Stomach (tissue), 9 donors: ENCODE results near the gene BORCS8. TPM values are rescaled to one million over a fixed set of nuclear protein-coding genes. Genes with fewer than 3 reads are reported as not detected.

ENCODE experiments used
- DNase-seq, 2 donors: peaks; one replicate each; pipeline versions ENCODE4 v3.0.0 to v3.0.0-alpha.2; 2013 to 2019
- H3K27ac ChIP-seq, 5 donors: fragments of 200-600 bp in 4 of 5; sonication (generic) in 4 of 5; one replicate each; pipeline ENCODE4 v1.5.1; 2013 to 2019; ENCODE audit warnings: mild to moderate bottlenecking in 1 of 5, moderate library complexity in 1 of 5
- H3K27me3 ChIP-seq, 3 donors: fragments of 200-600 bp; sonication (generic); one replicate each; pipeline ENCODE4 v1.5.1; 2017 to 2019; ENCODE audit warnings: mixed run types in 1 of 3
- H3K36me3 ChIP-seq, 4 donors: fragments of 200-600 bp; sonication (generic); 1 replicate in 3 of 4; 2 replicates in 1 of 4; pipeline ENCODE4 v1.5.1; 2016 to 2019
- H3K4me1 ChIP-seq, 4 donors: fragments of 200-600 bp; sonication (generic); one replicate each; pipeline ENCODE4 v1.5.1; 2016 to 2019
- H3K4me3 ChIP-seq, 4 donors: fragments of 200-600 bp; sonication (generic) in 3 of 4; one replicate each; pipeline ENCODE4 v1.5.1; 2016 to 2019; ENCODE audit warnings: mild to moderate bottlenecking in 1 of 4
- H3K9me3 ChIP-seq, 4 donors: fragments of 200-600 bp; sonication (generic); one replicate each; pipeline ENCODE4 v1.5.1; 2016 to 2019
- EP300 ChIP-seq: sonication (generic); formaldehyde crosslinking; IDR thresholded peaks from one replicate; pipeline ENCODE4 v1.6.1; 2017; ENCODE audit warnings: antibody characterized with exemption
- POLR2A ChIP-seq, 4 donors: fragments of 450-650 bp; IDR thresholded peaks; one replicate each; pipeline ENCODE4 v1.6.1; 2016; ENCODE audit warnings: antibody characterized with exemption in 4 of 4, control low read depth in 2 of 4, mild to moderate bottlenecking in 1 of 4, moderate library complexity in 1 of 4
- POLR2AphosphoS5 ChIP-seq, 3 donors: sonication (generic); formaldehyde crosslinking; IDR thresholded peaks; one replicate each; pipeline ENCODE4 v1.6.1; 2016; ENCODE audit warnings: antibody characterized with exemption in 3 of 3
- WGBS, 5 donors: extraction: QIAGEN DNeasy Blood & Tissue Kit in 3 of 5; methylation state at CpG; one replicate each; pipeline versions ENCODE4 v1.1.5 to v1.1.7; 2013 to 2018; 5-methylcytosine and 5-hydroxymethylcytosine counted together
- intact Hi-C: fragments of 100-400 bp; cut with DNase I; formaldehyde crosslinking; loops from one replicate; pipeline ENCODE4 v1.15.1; 2023; ENCODE audit warnings: low total_unique reads
- polyA plus RNA-seq, 3 donors: library from polyadenylated mRNA; stranded (reverse); fragments of 200-250 nt; gene quantifications; one replicate each; pipeline ENCODE4 v1.2.3, GENCODE V29; 2013
- small RNA-seq, 4 donors: library from RNA; depleted of rRNA; stranded (forward); fragments of <200 nt; gene quantifications; one replicate each; pipeline ENCODE3, GENCODE V24; 2016
- total RNA-seq, 5 donors: library from RNA; depleted of rRNA; stranded (reverse); fragments of >200 nt; gene quantifications; one replicate each; pipeline versions ENCODE4 v1.1.0 to v1.2.3, GENCODE V29; 2014 to 2016
- TF ChIP-seq, protein P1 (sequence below), 7 experiments: fragments of 450-650 bp in 4 of 7; fragments of 200-600 bp in 3 of 7; sonication (generic) in 3 of 7; IDR thresholded peaks; one replicate each; pipeline ENCODE4 v1.5.1; 2016 to 2019; ENCODE audit warnings: antibody characterized with exemption in 7 of 7, control low read depth in 2 of 7, mild to moderate bottlenecking in 1 of 7
- donor health status: healthy with polysubstance abuse.
- donor health status: Bipolar disorder and iron deficiency.
- donor health status: healthy.

The BORCS8 gene
- total and polyA plus RNA-seq, 8 donors: 8.3 to 96.9 (median 28.1) TPM

DNA sequence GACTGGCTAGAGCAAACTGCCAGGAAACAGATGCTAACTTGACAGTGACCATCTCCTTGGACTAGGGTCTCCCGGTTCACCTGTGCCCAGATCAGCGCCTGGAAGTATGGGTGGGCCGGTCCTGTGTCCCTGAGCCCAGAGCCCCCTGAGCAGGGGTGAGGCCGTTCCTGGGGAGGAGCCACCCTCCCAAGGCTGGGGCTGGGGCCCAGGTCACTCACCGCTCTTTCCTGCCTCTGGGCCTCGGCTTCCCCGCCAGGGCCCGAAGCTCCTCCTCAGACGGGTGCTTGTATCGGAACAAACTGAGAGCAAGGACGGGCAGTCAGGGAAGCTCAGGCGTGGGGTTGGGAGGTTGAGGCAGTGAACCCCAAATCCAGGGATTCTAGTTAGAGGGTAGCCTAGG is 59.0 kb downstream of the BORCS8 start:
- WGBS, 5 donors: 97 to 98% (median 98%) methylated on average over 8 to 12 of the region's 12 CpGs
- peaks cover 7 to 28% (median 15%) of the 10 kb centered on the region in 4 donors for H3K4me1 ChIP-seq
- no peak overlapping the region for H3K27ac ChIP-seq
- H3K36me3 ChIP-seq: peaks cover 0 to 34% (median 9%) of the 10 kb centered on the region in 4 donors
- intact Hi-C loops: loop anchor here (10.0 kb wide), 1 partner anchor 78 kb away; no protein-coding TSS in a partner anchor
- no peaks in the 10 kb centered on the region for H3K27me3 ChIP-seq
- TF ChIP-seq EP300 (no peak), POLR2AphosphoS5 (IDR thresholded peaks at IDR 0.05) (no peak), POLR2A (IDR thresholded peaks at IDR 0.05) (no peak)
- TF ChIP-seq, protein P1, sequence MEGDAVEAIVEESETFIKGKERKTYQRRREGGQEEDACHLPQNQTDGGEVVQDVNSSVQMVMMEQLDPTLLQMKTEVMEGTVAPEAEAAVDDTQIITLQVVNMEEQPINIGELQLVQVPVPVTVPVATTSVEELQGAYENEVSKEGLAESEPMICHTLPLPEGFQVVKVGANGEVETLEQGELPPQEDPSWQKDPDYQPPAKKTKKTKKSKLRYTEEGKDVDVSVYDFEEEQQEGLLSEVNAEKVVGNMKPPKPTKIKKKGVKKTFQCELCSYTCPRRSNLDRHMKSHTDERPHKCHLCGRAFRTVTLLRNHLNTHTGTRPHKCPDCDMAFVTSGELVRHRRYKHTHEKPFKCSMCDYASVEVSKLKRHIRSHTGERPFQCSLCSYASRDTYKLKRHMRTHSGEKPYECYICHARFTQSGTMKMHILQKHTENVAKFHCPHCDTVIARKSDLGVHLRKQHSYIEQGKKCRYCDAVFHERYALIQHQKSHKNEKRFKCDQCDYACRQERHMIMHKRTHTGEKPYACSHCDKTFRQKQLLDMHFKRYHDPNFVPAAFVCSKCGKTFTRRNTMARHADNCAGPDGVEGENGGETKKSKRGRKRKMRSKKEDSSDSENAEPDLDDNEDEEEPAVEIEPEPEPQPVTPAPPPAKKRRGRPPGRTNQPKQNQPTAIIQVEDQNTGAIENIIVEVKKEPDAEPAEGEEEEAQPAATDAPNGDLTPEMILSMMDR (IDR thresholded peaks at IDR 0.05): no peak
- no peak overlapping the region for H3K4me3 ChIP-seq
- no peak for DNase-seq
- H3K9me3 ChIP-seq: peaks cover 8 to 15% (median 11%) of the 10 kb centered on the region in 4 donors

DNA sequence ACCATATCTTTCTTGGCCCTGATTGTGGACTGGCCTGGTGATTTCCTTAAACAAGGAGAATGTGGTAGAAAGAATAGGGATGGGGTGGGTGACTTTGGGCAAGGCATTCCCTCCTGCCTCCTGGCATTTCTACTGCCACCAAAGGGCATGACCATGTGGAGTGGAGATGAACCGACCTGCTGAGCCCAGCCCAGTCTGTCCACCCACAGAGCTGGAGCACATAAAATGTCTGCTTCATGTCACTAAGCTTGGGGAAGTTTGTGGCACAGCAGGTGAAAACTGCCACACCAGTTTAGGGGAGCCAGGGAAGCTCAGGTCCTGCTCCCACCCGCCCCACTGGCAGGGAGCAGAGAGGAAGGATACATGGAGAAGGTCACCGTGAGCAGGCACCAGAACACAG is 60.0 kb downstream of the BORCS8 start:
- intact Hi-C loops: loop anchor here (10.0 kb wide), 1 partner anchor 77 kb away; no protein-coding TSS in a partner anchor
- Histone ChIP-seq H3K36me3 (peaks cover 0 to 34% (median 9%) of the 10 kb centered on the region in 4 donors), H3K9me3 (peaks cover 8 to 15% (median 11%) of the 10 kb centered on the region in 4 donors), H3K27me3 (no peaks in the 10 kb centered on the region), H3K4me3 (no peak overlapping the region), H3K27ac (no peak overlapping the region), H3K4me1 (peaks cover under 1 to 19% (median 6%) of the 10 kb centered on the region in 4 donors)
- TF ChIP-seq, protein P1 (IDR thresholded peaks at IDR 0.05): no peak
- no peak for TF ChIP-seq POLR2A (IDR thresholded peaks at IDR 0.05)
- TF ChIP-seq POLR2AphosphoS5 (IDR thresholded peaks at IDR 0.05): no peak
- TF ChIP-seq EP300: no peak
- WGBS, 5 donors: 85 to 97% (median 92%) methylated on average over 3 of the region's 3 CpGs
- DNase-seq: no peak

Small RNAs within 50 kb of the gene (small RNA-seq; reads per million reads assigned to genes)
- 0 reads per million in 4 donors for gene RNU6-1028P

Other genes with a start within 250 kb of the BORCS8 start
- 100 to 1,000 TPM in 1 of 5 donors, 10 to 100 TPM in 4; 51.7 to 104 (median 62.4) TPM for gene SUGP2, start 158.6 kb downstream of the BORCS8 start, total RNA-seq
- gene SUGP2, start 158.6 kb downstream of the BORCS8 start, polyA plus RNA-seq: 10 to 100 TPM; 21.5 to 40.0 (median 28.1) TPM
- gene ARMC6, start 158.5 kb downstream of the BORCS8 start, total RNA-seq: 10 to 100 TPM in 4 of 5 donors, 1 to 10 TPM in 1; 7.0 to 63.8 (median 32.2) TPM
- gene ARMC6, start 158.5 kb downstream of the BORCS8 start, polyA plus RNA-seq: 10 to 100 TPM; 17.4 to 22.8 (median 19.4) TPM
- gene SLC25A42, start 128.2 kb downstream of the BORCS8 start, total RNA-seq: 10 to 100 TPM in 1 of 5 donors, 1 to 10 TPM in 4; 5.1 to 54.8 (median 6.7) TPM
- 1 to 10 TPM; 3.7 to 7.3 (median 6.7) TPM for gene SLC25A42, start 128.2 kb downstream of the BORCS8 start, polyA plus RNA-seq
- 10 to 100 TPM in 4 of 5 donors, 1 to 10 TPM in 1; 6.4 to 59.5 (median 15.9) TPM for gene TMEM161A, start 53.7 kb downstream of the BORCS8 start, total RNA-seq
- 10 to 100 TPM; 11.2 to 30.0 (median 11.8) TPM for gene TMEM161A, start 53.7 kb downstream of the BORCS8 start, polyA plus RNA-seq
- 1 to 10 TPM in 1 of 5 donors, not detected in 4; 7.2 TPM for gene MEF2B, start 21.9 kb downstream of the BORCS8 start, total RNA-seq
- 1 to 10 TPM in 1 of 3 donors, under 1 TPM in 1, not detected in 1; 0.93 to 2.9 TPM for gene MEF2B, start 21.9 kb downstream of the BORCS8 start, polyA plus RNA-seq
- gene RFXANK, start 106 bp upstream of the BORCS8 start, total RNA-seq: 100 to 1,000 TPM in 2 of 5 donors, 10 to 100 TPM in 3; 17.4 to 112 (median 61.4) TPM
- gene RFXANK, start 106 bp upstream of the BORCS8 start, polyA plus RNA-seq: 100 to 1,000 TPM; 121 to 145 (median 136) TPM
- gene NR2C2AP, start 11.3 kb upstream of the BORCS8 start, total RNA-seq: 10 to 100 TPM in 1 of 5 donors, 1 to 10 TPM in 1, under 1 TPM in 1, not detected in 2; 0.45 to 14.8 (median 7.7) TPM
- 10 to 100 TPM; 18.2 to 28.9 (median 18.8) TPM for gene NR2C2AP, start 11.3 kb upstream of the BORCS8 start, polyA plus RNA-seq
- 1 to 10 TPM in 1 of 5 donors, not detected in 4; 1.7 TPM for gene NCAN, start 19.8 kb upstream of the BORCS8 start, total RNA-seq
- gene NCAN, start 19.8 kb upstream of the BORCS8 start, polyA plus RNA-seq: under 1 TPM in 2 of 3 donors, not detected in 1; 0.05 to 0.06 TPM
- 1 to 10 TPM in 1 of 5 donors, not detected in 4; 1.3 TPM for gene TM6SF2, start 81.1 kb upstream of the BORCS8 start, total RNA-seq
- under 1 TPM in 2 of 3 donors, not detected in 1; 0.23 to 0.44 TPM for gene TM6SF2, start 81.1 kb upstream of the BORCS8 start, polyA plus RNA-seq
- gene SUGP1, start 128.4 kb upstream of the BORCS8 start, total RNA-seq: 100 to 1,000 TPM in 1 of 5 donors, 10 to 100 TPM in 4; 13.0 to 129 (median 36.2) TPM
- gene SUGP1, start 128.4 kb upstream of the BORCS8 start, polyA plus RNA-seq: 10 to 100 TPM; 35.8 to 43.2 (median 37.1) TPM
- 100 to 1,000 TPM in 1 of 5 donors, 10 to 100 TPM in 4; 27.2 to 116 (median 49.2) TPM for gene MAU2, start 128.7 kb upstream of the BORCS8 start, total RNA-seq
- gene MAU2, start 128.7 kb upstream of the BORCS8 start, polyA plus RNA-seq: 10 to 100 TPM; 10.6 to 16.1 (median 11.3) TPM
- gene GATAD2A, start 213.5 kb upstream of the BORCS8 start, total RNA-seq: 100 to 1,000 TPM in 1 of 5 donors, 10 to 100 TPM in 3, 1 to 10 TPM in 1; 9.3 to 119 (median 27.2) TPM
- 10 to 100 TPM; 10.1 to 21.4 (median 17.9) TPM for gene GATAD2A, start 213.5 kb upstream of the BORCS8 start, polyA plus RNA-seq